Heart left ventricle (tissue), 13 donors: Measurements from ENCODE around the gene GRM7.

Experiments
- POLR2A ChIP-seq, 2 donors: fragments of 450-650 bp; IDR thresholded peaks; one replicate each; pipeline ENCODE4 v1.6.1; 2017; ENCODE audit warnings: antibody characterized with exemption in 2 of 2, mild to moderate bottlenecking in 2 of 2, moderate library complexity in 2 of 2
- TF ChIP-seq, protein P1 (sequence below), 12 donors: fragments of 200-600 bp; sonication (generic) in 4 of 12; IDR thresholded peaks; one replicate each; pipeline versions ENCODE4 v1.5.0 to v1.8.0; 2018 to 2022; ENCODE audit warnings: antibody characterized with exemption in 12 of 12, mild to moderate bottlenecking in 5 of 12
- donor health status: ischemic (EF 13 %, LVEDD 7.1; RV severe dilation, severe dysfunction).
- donor health status: DM: no; HTN: yes; CAD: no.
- donor health status: DM: no; HTN: no; CAD: no.
- donor health status: ischemic (EF 25% LVEDD 6.9; RV normal size, moderate dysfunction).
- donor health status: ischemic (EF 25% LVEDD 5.7; RV mildly dilated, moderate dysfunction).
- donor health status: ischemic (EF 35%, LVEDD 5.7; RV mildly dilated, moderate dysfunction).
- donor health status: nonischemic (EF 11% LVEDD 7.7; RV severe dilation, severe dysfunction).
- donor health status: DM: yes; HTN: yes; CAD: no.
- donor health status: PGD.
- donor health status: ischemic (EF 29% LVEDD 5.4; RV normal size, mild dysfunction).
- donor health status: nonischemic (EF 23%, LVEDD 6.1; RV moderate dilation, normal function).

DNA sequence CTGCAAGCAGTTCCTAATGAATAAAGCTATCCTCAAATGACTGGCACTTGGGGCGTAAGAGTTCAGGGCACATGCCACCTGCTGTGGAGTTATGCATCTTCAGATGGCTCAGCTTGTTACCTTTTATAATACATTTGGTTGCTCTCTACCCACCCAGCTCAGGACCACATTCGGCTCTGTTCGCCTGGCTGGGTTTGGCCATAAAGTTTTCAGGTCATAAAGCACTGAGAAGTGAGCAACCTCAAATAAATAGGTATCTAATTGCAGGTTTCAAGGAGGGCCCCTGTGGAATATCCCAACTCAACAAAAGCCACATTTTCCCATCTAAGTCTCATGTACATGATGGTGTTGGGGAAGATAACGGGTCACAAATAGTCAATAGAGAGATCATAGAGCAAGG is 727.3 kb downstream of the GRM7 start:
- TF ChIP-seq, protein P1, sequence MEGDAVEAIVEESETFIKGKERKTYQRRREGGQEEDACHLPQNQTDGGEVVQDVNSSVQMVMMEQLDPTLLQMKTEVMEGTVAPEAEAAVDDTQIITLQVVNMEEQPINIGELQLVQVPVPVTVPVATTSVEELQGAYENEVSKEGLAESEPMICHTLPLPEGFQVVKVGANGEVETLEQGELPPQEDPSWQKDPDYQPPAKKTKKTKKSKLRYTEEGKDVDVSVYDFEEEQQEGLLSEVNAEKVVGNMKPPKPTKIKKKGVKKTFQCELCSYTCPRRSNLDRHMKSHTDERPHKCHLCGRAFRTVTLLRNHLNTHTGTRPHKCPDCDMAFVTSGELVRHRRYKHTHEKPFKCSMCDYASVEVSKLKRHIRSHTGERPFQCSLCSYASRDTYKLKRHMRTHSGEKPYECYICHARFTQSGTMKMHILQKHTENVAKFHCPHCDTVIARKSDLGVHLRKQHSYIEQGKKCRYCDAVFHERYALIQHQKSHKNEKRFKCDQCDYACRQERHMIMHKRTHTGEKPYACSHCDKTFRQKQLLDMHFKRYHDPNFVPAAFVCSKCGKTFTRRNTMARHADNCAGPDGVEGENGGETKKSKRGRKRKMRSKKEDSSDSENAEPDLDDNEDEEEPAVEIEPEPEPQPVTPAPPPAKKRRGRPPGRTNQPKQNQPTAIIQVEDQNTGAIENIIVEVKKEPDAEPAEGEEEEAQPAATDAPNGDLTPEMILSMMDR (IDR thresholded peaks at IDR 0.05): no peak
- TF ChIP-seq POLR2A (IDR thresholded peaks at IDR 0.05): no peak
